Gastroesophageal sphincter (tissue), 4 donors: ENCODE data around the gene CTNNA2. TPM values are rescaled to one million over a fixed set of nuclear protein-coding genes. Genes with fewer than 3 reads are reported as not detected.

Experiments
- ATAC-seq: fragments of 150-250 bp; one replicate; pipeline ENCODE4 v1.9.1; 2016; ENCODE audit warnings: mild to moderate bottlenecking, moderate library complexity
- H3K27ac ChIP-seq, 4 donors: fragments of 200-600 bp; sonication (generic) in 3 of 4; 1 replicate in 3 of 4; 2 replicates in 1 of 4; pipeline ENCODE4 v1.5.1; 2016 to 2019
- H3K27me3 ChIP-seq: fragments of 200-600 bp; sonication (generic); one replicate; pipeline ENCODE4 v1.5.1; 2019
- H3K36me3 ChIP-seq, 2 donors: fragments of 200-600 bp; sonication (generic); one replicate each; pipeline ENCODE4 v1.5.1; 2019; ENCODE audit warnings: control low read depth in 1 of 2
- H3K4me1 ChIP-seq, 3 donors: fragments of 200-600 bp; sonication (generic); 1 replicate in 2 of 3; 2 replicates in 1 of 3; pipeline ENCODE4 v1.5.1; 2016 to 2019; ENCODE audit warnings: control low read depth in 2 of 3
- H3K4me3 ChIP-seq, 2 donors: fragments of 200-600 bp; sonication (generic); one replicate each; pipeline ENCODE4 v1.5.1; 2019; ENCODE audit warnings: mild to moderate bottlenecking in 1 of 2, moderate library complexity in 1 of 2
- H3K9me3 ChIP-seq, 3 donors: fragments of 200-600 bp; sonication (generic); one replicate each; pipeline ENCODE4 v1.5.1; 2017 to 2019; ENCODE audit warnings: control low read depth in 2 of 3
- CTCF ChIP-seq, 4 experiments: fragments of 200-600 bp in 2 of 4; fragments of 450-650 bp in 2 of 4; sonication (generic) in 1 of 4; IDR thresholded peaks; one replicate each; pipeline ENCODE4 v1.5.1; 2017 to 2019; ENCODE audit warnings: antibody characterized with exemption in 4 of 4, mild to moderate bottlenecking in 2 of 4, moderate library complexity in 2 of 4
- EP300 ChIP-seq: sonication (generic); formaldehyde crosslinking; IDR thresholded peaks from one replicate; pipeline ENCODE4 v1.6.1; 2017; ENCODE audit warnings: antibody characterized with exemption, mild to moderate bottlenecking
- POLR2A ChIP-seq, 2 donors: fragments of 450-650 bp; IDR thresholded peaks; one replicate each; pipeline ENCODE4 v1.6.1; 2017; ENCODE audit warnings: antibody characterized with exemption in 2 of 2, mild to moderate bottlenecking in 2 of 2, moderate library complexity in 1 of 2
- POLR2AphosphoS5 ChIP-seq: sonication (generic); formaldehyde crosslinking; IDR thresholded peaks from one replicate; pipeline ENCODE4 v1.6.1; 2017; ENCODE audit warnings: antibody characterized with exemption
- WGBS, 2 donors: methylation state at CpG; one replicate each; pipeline ENCODE4 v1.1.5; 2018; ENCODE audit warnings: low coverage in 1 of 2; 5-methylcytosine and 5-hydroxymethylcytosine counted together
- total RNA-seq, 4 donors: library from RNA; depleted of rRNA; stranded (reverse); fragments of >200 nt; gene quantifications; one replicate each; pipeline ENCODE4 v1.1.0, GENCODE V29; 2016

The CTNNA2 gene
- total RNA-seq, 4 donors from 2014 or later = 0.15 to 4.2 (median 0.68) TPM

- Histone ChIP-seq H3K4me3 (no peak overlapping the region), H3K36me3 (no peaks in the 10 kb centered on the region), H3K27me3 (no peaks in the 10 kb centered on the region), H3K4me1 (no peaks in the 10 kb centered on the region), H3K9me3 (no peaks in the 10 kb centered on the region), H3K27ac (no peak overlapping the region)
- no peak for ATAC-seq
- no peak for TF ChIP-seq POLR2AphosphoS5
- TF ChIP-seq CTCF (IDR thresholded peaks at IDR 0.05) = no peak
- no peak for TF ChIP-seq POLR2A (IDR thresholded peaks at IDR 0.05)
- no peak for TF ChIP-seq EP300
- 100% methylated on average over 1 of the region's 1 CpG; no CpG with 5 or more reads in 1 of the 2 donors for WGBS, 2 donors
Observed at GRCh38 chr2:80149991-80150390, 637.1 kb downstream of the CTNNA2 start.

- ATAC-seq = no peak
- Histone ChIP-seq H3K9me3 (no peaks in the 10 kb centered on the region), H3K27ac (no peak overlapping the region), H3K36me3 (no peaks in the 10 kb centered on the region), H3K4me3 (no peak overlapping the region), H3K27me3 (no peaks in the 10 kb centered on the region), H3K4me1 (no peaks in the 10 kb centered on the region)
- no peak for TF ChIP-seq POLR2AphosphoS5
- TF ChIP-seq POLR2A (IDR thresholded peaks at IDR 0.05) = no peak
- TF ChIP-seq CTCF (IDR thresholded peaks at IDR 0.05) = no peak
- TF ChIP-seq EP300 = no peak
Observed at GRCh38 chr2:80151248-80151647, 638.4 kb downstream of the CTNNA2 start.

GRCh38 chr2:80151651-80152050 lies 638.8 kb downstream of the CTNNA2 start:
- WGBS, 2 donors = 91 to 95% methylated on average over 2 to 3 of the region's 3 CpGs
- Histone ChIP-seq H3K27me3 (no peaks in the 10 kb centered on the region), H3K36me3 (no peaks in the 10 kb centered on the region), H3K9me3 (no peaks in the 10 kb centered on the region), H3K4me3 (no peak overlapping the region), H3K4me1 (no peaks in the 10 kb centered on the region), H3K27ac (no peak overlapping the region)
- TF ChIP-seq EP300 (no peak), POLR2AphosphoS5 (no peak), CTCF (IDR thresholded peaks at IDR 0.05) (no peak), POLR2A (IDR thresholded peaks at IDR 0.05) (no peak)
- no peak for ATAC-seq

GRCh38 chr2:80153151-80153550 lies 640.3 kb downstream of the CTNNA2 start:
- H3K4me3 ChIP-seq = no peak overlapping the region
- no peak for TF ChIP-seq CTCF (IDR thresholded peaks at IDR 0.05)
- TF ChIP-seq POLR2AphosphoS5 = no peak
- TF ChIP-seq POLR2A (IDR thresholded peaks at IDR 0.05) = no peak
- TF ChIP-seq EP300 = no peak
- H3K27ac ChIP-seq = no peak overlapping the region
- no peaks in the 10 kb centered on the region for H3K9me3 ChIP-seq
- H3K36me3 ChIP-seq = no peaks in the 10 kb centered on the region
- H3K27me3 ChIP-seq = no peaks in the 10 kb centered on the region
- no peak for ATAC-seq
- no peaks in the 10 kb centered on the region for H3K4me1 ChIP-seq
- 65 to 85% methylated on average over 3 to 4 of the region's 4 CpGs for WGBS, 2 donors

- no peaks in the 10 kb centered on the region for H3K27me3 ChIP-seq
Observed at GRCh38 chr2:80153768-80154167, 640.9 kb downstream of the CTNNA2 start.

More at GRCh38 chr2:80153768-80154167, 640.9 kb downstream of the CTNNA2 start:
- no peak for TF ChIP-seq POLR2A (IDR thresholded peaks at IDR 0.05)
- TF ChIP-seq POLR2AphosphoS5 = no peak
- TF ChIP-seq EP300 = no peak
- TF ChIP-seq CTCF (IDR thresholded peaks at IDR 0.05) = no peak
- Histone ChIP-seq H3K4me1 (no peaks in the 10 kb centered on the region), H3K36me3 (no peaks in the 10 kb centered on the region), H3K27ac (no peak overlapping the region), H3K4me3 (no peak overlapping the region), H3K9me3 (no peaks in the 10 kb centered on the region)
- ATAC-seq = no peak
